Measurements from ENCODE around the gene APLP2.
"Not testable (repeated sequence)": the region's sequence is repeated elsewhere in the genome, so short reads cannot be mapped to it uniquely, and the experiment has no call there.

Gene APLP2

GRCh38 chr11:130089674-130090073 is 20.0 kb downstream of the APLP2 start:
- no peak for DNase-seq (ENCODE audit: low read depth in 4 of 4, low spot score in 1 of 4)

- not testable (repeated sequence) for DNase-seq (ENCODE audit: low read depth in 4 of 4, low spot score in 1 of 4)
Observed at GRCh38 chr11:130090517-130090916, 20.8 kb downstream of the APLP2 start.

- not testable (repeated sequence) for DNase-seq (ENCODE audit: low read depth in 4 of 4, low spot score in 1 of 4)
Observed at GRCh38 chr11:130091169-130091568, 21.5 kb downstream of the APLP2 start.

GRCh38 chr11:130092661-130093060 is 23.0 kb downstream of the APLP2 start:
- no peak for DNase-seq (ENCODE audit: low read depth in 4 of 4, low spot score in 1 of 4)

GRCh38 chr11:130094614-130095013 is 24.9 kb downstream of the APLP2 start:
- no peak for DNase-seq (ENCODE audit: low read depth in 4 of 4, low spot score in 1 of 4)

- DNase-seq (ENCODE audit: low read depth in 4 of 4, low spot score in 1 of 4) = no peak
Observed at GRCh38 chr11:130095326-130095725, 25.6 kb downstream of the APLP2 start.

GRCh38 chr11:130096042-130096441 is 26.3 kb downstream of the APLP2 start:
- DNase-seq (ENCODE audit: low read depth in 4 of 4, low spot score in 1 of 4) = no peak

- DNase-seq (ENCODE audit: low read depth in 4 of 4, low spot score in 1 of 4) = no peak
Observed at GRCh38 chr11:130096823-130097222, 27.1 kb downstream of the APLP2 start.

- no peak for DNase-seq (ENCODE audit: low read depth in 4 of 4, low spot score in 1 of 4)
Observed at GRCh38 chr11:130097285-130097684, 27.6 kb downstream of the APLP2 start.

GRCh38 chr11:130099356-130099755 is 29.7 kb downstream of the APLP2 start:
- no peak for DNase-seq (ENCODE audit: low read depth in 4 of 4, low spot score in 1 of 4)

GRCh38 chr11:130100381-130101095 is 30.8 kb downstream of the APLP2 start:
- no peak for DNase-seq (ENCODE audit: low read depth in 4 of 4, low spot score in 1 of 4)

GRCh38 chr11:130101661-130102060 is 32.0 kb downstream of the APLP2 start:
- no peak for DNase-seq (ENCODE audit: low read depth in 4 of 4, low spot score in 1 of 4)

- DNase-seq (ENCODE audit: low read depth in 4 of 4, low spot score in 1 of 4) = no peak
Observed at GRCh38 chr11:130102301-130103249, 32.9 kb downstream of the APLP2 start.

- no peak for DNase-seq (ENCODE audit: low read depth in 4 of 4, low spot score in 1 of 4)
Observed at GRCh38 chr11:130103296-130103814, 33.7 kb downstream of the APLP2 start.

GRCh38 chr11:130106381-130106780 is 36.7 kb downstream of the APLP2 start:
- DNase-seq (ENCODE audit: low read depth in 4 of 4, low spot score in 1 of 4) = no peak

GRCh38 chr11:130108671-130109070 is 39.0 kb downstream of the APLP2 start:
- DNase-seq (ENCODE audit: low read depth in 4 of 4, low spot score in 1 of 4) = not testable (repeated sequence)

GRCh38 chr11:130109386-130109785 is 39.7 kb downstream of the APLP2 start:
- no peak for DNase-seq (ENCODE audit: low read depth in 4 of 4, low spot score in 1 of 4)

- DNase-seq (ENCODE audit: low read depth in 4 of 4, low spot score in 1 of 4) = no peak
Observed at GRCh38 chr11:130110339-130111108, 40.8 kb downstream of the APLP2 start.

GRCh38 chr11:130112071-130112830 is 42.6 kb downstream of the APLP2 start:
- DNase-seq (ENCODE audit: low read depth in 4 of 4, low spot score in 1 of 4) = no peak

- DNase-seq (ENCODE audit: low read depth in 4 of 4, low spot score in 1 of 4) = no peak
Observed at GRCh38 chr11:130114281-130114680, 44.6 kb downstream of the APLP2 start.

Data from stimulated activated CD4-positive, alpha-beta T cell treated with anti-CD3 and anti-CD28 coated beads, Interleukin-1b, Interleukin-23, amount 100 ng/mL, for 24 hours (primary cell).